Suprapubic skin (tissue), 4 donors: ENCODE measurements around the gene GGCT.

Source experiments
- CTCF ChIP-seq, 2 donors: fragments of 200-600 bp in 1 of 2; fragments of 450-650 bp in 1 of 2; sonication (generic) in 1 of 2; IDR thresholded peaks; one replicate each; pipeline ENCODE4 v1.5.1; 2016 to 2019; ENCODE audit warnings: antibody characterized with exemption in 2 of 2, mild to moderate bottlenecking in 1 of 2, moderate library complexity in 1 of 2
- EP300 ChIP-seq: sonication (generic); formaldehyde crosslinking; IDR thresholded peaks from one replicate; pipeline ENCODE4 v1.6.1; 2017; ENCODE audit warnings: antibody characterized with exemption
- POLR2AphosphoS5 ChIP-seq, 3 donors: sonication (generic); formaldehyde crosslinking; IDR thresholded peaks; one replicate each; pipeline ENCODE4 v1.6.1; 2017; ENCODE audit warnings: antibody characterized with exemption in 3 of 3

GRCh38 chr7:30523466-30523865, 18.8 kb upstream of the GGCT start:
- TF ChIP-seq EP300 (no peak), CTCF (IDR thresholded peaks at IDR 0.05) (no peak), POLR2AphosphoS5 (IDR thresholded peaks at IDR 0.05) (no peak)
